IPS DF 19.7 (cell line): Measurements from ENCODE around the gene GRIK1.

Source experiments
- DNase-seq: peaks from one replicate; pipeline ENCODE4 v3.0.0-alpha.2; 2013; ENCODE audit warnings: low read depth, low spot score

The GRIK1 gene

GRCh38 chr21:29909571-29909970 lies 30.2 kb downstream of the GRIK1 start:
- no peak for DNase-seq

GRCh38 chr21:29904359-29905282 lies 35.2 kb downstream of the GRIK1 start:
- DNase-seq, result no peak

GRCh38 chr21:29896884-29897283 lies 42.9 kb downstream of the GRIK1 start:
- DNase-seq, result no peak

- no peak for DNase-seq
Observed at GRCh38 chr21:29893687-29894086, 46.1 kb downstream of the GRIK1 start.

GRCh38 chr21:29892379-29892778 lies 47.4 kb downstream of the GRIK1 start:
- DNase-seq, result no peak

- DNase-seq, result no peak
Observed at GRCh38 chr21:29888437-29888836, 51.4 kb downstream of the GRIK1 start.

GRCh38 chr21:29887313-29888009 lies 52.3 kb downstream of the GRIK1 start:
- DNase-seq, result no peak

GRCh38 chr21:29885491-29885890 lies 54.3 kb downstream of the GRIK1 start:
- no peak for DNase-seq

GRCh38 chr21:29875873-29876272 lies 63.9 kb downstream of the GRIK1 start:
- DNase-seq, result no peak

GRCh38 chr21:29875036-29875716 lies 64.6 kb downstream of the GRIK1 start:
- DNase-seq, result no peak

- DNase-seq, result no peak
Observed at GRCh38 chr21:29873908-29874307, 65.9 kb downstream of the GRIK1 start.

GRCh38 chr21:29870814-29871213 lies 69.0 kb downstream of the GRIK1 start:
- peak; percentile 35 for DNase-seq

- no peak for DNase-seq
Observed at GRCh38 chr21:29867796-29868195, 72.0 kb downstream of the GRIK1 start.

GRCh38 chr21:29860346-29860745 lies 79.5 kb downstream of the GRIK1 start:
- DNase-seq, result no peak

GRCh38 chr21:29857150-29857549 lies 82.6 kb downstream of the GRIK1 start:
- DNase-seq, result no peak

GRCh38 chr21:29854795-29855194 lies 85.0 kb downstream of the GRIK1 start:
- no peak for DNase-seq

GRCh38 chr21:29851611-29852010 lies 88.2 kb downstream of the GRIK1 start:
- no peak for DNase-seq

- peak; percentile 23 for DNase-seq
Observed at GRCh38 chr21:29849735-29850176, 90.0 kb downstream of the GRIK1 start.

- no peak for DNase-seq
Observed at GRCh38 chr21:29843804-29844203, 96.0 kb downstream of the GRIK1 start.

- DNase-seq, result no peak
Observed at GRCh38 chr21:29834617-29835016, 105.2 kb downstream of the GRIK1 start.

GRCh38 chr21:29832217-29832616 lies 107.6 kb downstream of the GRIK1 start:
- DNase-seq, result no peak

GRCh38 chr21:29829564-29830275 lies 110.1 kb downstream of the GRIK1 start:
- DNase-seq, result no peak
